IMR-90 (cell line): Measurements from ENCODE around the gene MEF2B. TPM values are rescaled to one million over a fixed set of nuclear protein-coding genes. Genes with fewer than 3 reads are reported as not detected.

Experiments
- polyA plus RNA-seq, 3 experiments: library from polyadenylated mRNA; depleted of rRNA; stranded (reverse); fragments of >200 nt; gene quantifications; 2 replicates each; pipeline ENCODE4 v1.2.3, GENCODE V29; 2012; ENCODE audit warnings: low replicate concordance in 1 of 3
- total RNA-seq: library from RNA; depleted of rRNA; stranded (reverse); fragments of >200 nt; gene quantifications from 2 replicates; pipeline ENCODE4 v1.2.3, GENCODE V29; 2012; rRNA removed

Gene MEF2B
- total and polyA plus RNA-seq, 2 of the 4 experiments (the other 2 are of a cell fraction), result 0.18 to 0.94 TPM

Other genes with a start within 250 kb of the MEF2B start
- gene HOMER3, start 229.0 kb downstream of the MEF2B start, total RNA-seq, result 50.8 and 53.4 TPM in 2 replicates
- gene HOMER3, start 229.0 kb downstream of the MEF2B start, polyA plus RNA-seq (2012; rRNA removed), result 77.0 and 84.5 TPM in 2 replicates
- gene SUGP2, start 136.7 kb downstream of the MEF2B start, total RNA-seq, result 23.3 and 25.8 TPM in 2 replicates
- gene SUGP2, start 136.7 kb downstream of the MEF2B start, polyA plus RNA-seq (2012; rRNA removed), result 58.5 and 69.2 TPM in 2 replicates
- gene ARMC6, start 136.7 kb downstream of the MEF2B start, total RNA-seq, result 46.7 and 52.7 TPM in 2 replicates
- gene ARMC6, start 136.7 kb downstream of the MEF2B start, polyA plus RNA-seq (2012; rRNA removed), result 41.5 and 44.7 TPM in 2 replicates
- gene SLC25A42, start 106.3 kb downstream of the MEF2B start, total RNA-seq, result 1.9 and 2.0 TPM in 2 replicates
- 8.6 and 9.9 TPM in 2 replicates for gene SLC25A42, start 106.3 kb downstream of the MEF2B start, polyA plus RNA-seq (2012; rRNA removed)
- gene TMEM161A, start 31.8 kb downstream of the MEF2B start, total RNA-seq, result 11.1 TPM in 2 replicates
- gene TMEM161A, start 31.8 kb downstream of the MEF2B start, polyA plus RNA-seq (2012; rRNA removed), result 34.8 and 45.9 TPM in 2 replicates
- 14.7 and 16.7 TPM in 2 replicates for gene BORCS8, start 21.9 kb upstream of the MEF2B start, total RNA-seq
- 33.9 and 40.3 TPM in 2 replicates for gene BORCS8, start 21.9 kb upstream of the MEF2B start, polyA plus RNA-seq (2012; rRNA removed)
- 61.4 and 68.3 TPM in 2 replicates for gene RFXANK, start 22.0 kb upstream of the MEF2B start, total RNA-seq
- gene RFXANK, start 22.0 kb upstream of the MEF2B start, polyA plus RNA-seq (2012; rRNA removed), result 97.8 and 109 TPM in 2 replicates
- gene NR2C2AP, start 33.2 kb upstream of the MEF2B start, total RNA-seq, result 5.4 and 6.9 TPM in 2 replicates
- gene NR2C2AP, start 33.2 kb upstream of the MEF2B start, polyA plus RNA-seq (2012; rRNA removed), result 9.0 and 9.6 TPM in 2 replicates
- gene NCAN, start 41.7 kb upstream of the MEF2B start, total RNA-seq, result not detected in 2 replicates
- not detected in 2 replicates for gene NCAN, start 41.7 kb upstream of the MEF2B start, polyA plus RNA-seq (2012; rRNA removed)
- gene TM6SF2, start 103.0 kb upstream of the MEF2B start, total RNA-seq, result under 0.01 and 0.18 TPM in 2 replicates
- gene TM6SF2, start 103.0 kb upstream of the MEF2B start, polyA plus RNA-seq (2012; rRNA removed), result 0.97 and 1.1 TPM in 2 replicates
- gene SUGP1, start 150.2 kb upstream of the MEF2B start, total RNA-seq, result 35.8 and 38.3 TPM in 2 replicates
- 33.2 and 38.6 TPM in 2 replicates for gene SUGP1, start 150.2 kb upstream of the MEF2B start, polyA plus RNA-seq (2012; rRNA removed)
- 21.7 and 24.6 TPM in 2 replicates for gene MAU2, start 150.6 kb upstream of the MEF2B start, total RNA-seq
- gene MAU2, start 150.6 kb upstream of the MEF2B start, polyA plus RNA-seq (2012; rRNA removed), result 31.1 and 35.5 TPM in 2 replicates
- gene GATAD2A, start 235.4 kb upstream of the MEF2B start, total RNA-seq, result 23.5 and 32.8 TPM in 2 replicates
- gene GATAD2A, start 235.4 kb upstream of the MEF2B start, polyA plus RNA-seq (2012; rRNA removed), result 33.2 and 44.3 TPM in 2 replicates